ENCODE data around the gene ZNF614. TPM values are rescaled to one million over a fixed set of nuclear protein-coding genes. Genes with fewer than 3 reads are reported as not detected.

Gene ZNF614
- total and polyA plus RNA-seq, 9 of the 15 experiments (the other 6 are each of a cell fraction or from before 2014, with no cell fraction given), result 4.9 to 16.3 (median 11.4) TPM

DNA sequence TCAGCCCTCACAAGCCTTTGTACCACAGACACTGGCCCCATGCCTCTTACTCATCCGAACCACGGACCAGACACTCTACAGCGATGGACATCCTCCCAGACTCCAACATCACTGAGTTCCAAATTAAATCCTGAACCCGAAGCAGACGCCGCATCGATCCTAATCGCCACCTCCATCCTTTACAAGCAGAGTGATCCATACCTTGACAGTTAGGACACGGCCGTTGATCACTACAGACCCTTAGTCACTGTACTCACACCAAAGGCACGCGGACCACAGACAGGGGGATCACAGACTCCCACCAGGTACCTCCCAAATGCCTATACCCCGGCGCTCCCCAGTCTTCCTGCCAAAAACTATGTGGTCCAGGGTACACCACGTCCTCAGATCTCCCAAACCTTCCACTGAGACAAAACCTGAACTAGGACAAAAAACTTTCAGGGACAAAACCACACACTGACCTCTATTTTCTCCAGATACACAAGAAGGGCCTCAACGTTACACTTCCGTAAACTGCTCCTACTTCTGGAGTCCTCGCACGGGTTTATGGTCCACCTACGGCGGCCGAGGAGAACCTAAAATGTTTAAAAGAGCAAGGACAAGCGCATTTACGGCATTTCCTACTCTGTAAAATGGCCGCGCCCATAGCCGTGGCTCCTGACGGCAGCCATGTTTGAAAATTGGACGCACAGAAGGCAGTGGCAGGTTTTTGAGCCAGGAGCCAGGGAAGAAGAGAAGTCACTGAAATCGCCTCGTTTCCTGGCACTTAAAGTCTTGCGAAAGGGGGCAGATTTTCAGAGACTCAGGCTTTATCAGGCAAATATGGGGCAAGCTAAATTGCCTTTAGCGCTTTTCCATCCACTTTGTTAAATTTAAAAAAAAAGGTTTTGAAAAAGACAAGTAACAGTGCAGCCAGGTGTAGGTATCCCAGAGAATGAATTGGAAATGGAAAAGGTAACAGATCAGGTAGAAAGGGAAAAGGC, 41.6 kb downstream of the ZNF614 start, which contains the start of gene ZNF350 (continued):
- TF ChIP-seq, protein P1, sequence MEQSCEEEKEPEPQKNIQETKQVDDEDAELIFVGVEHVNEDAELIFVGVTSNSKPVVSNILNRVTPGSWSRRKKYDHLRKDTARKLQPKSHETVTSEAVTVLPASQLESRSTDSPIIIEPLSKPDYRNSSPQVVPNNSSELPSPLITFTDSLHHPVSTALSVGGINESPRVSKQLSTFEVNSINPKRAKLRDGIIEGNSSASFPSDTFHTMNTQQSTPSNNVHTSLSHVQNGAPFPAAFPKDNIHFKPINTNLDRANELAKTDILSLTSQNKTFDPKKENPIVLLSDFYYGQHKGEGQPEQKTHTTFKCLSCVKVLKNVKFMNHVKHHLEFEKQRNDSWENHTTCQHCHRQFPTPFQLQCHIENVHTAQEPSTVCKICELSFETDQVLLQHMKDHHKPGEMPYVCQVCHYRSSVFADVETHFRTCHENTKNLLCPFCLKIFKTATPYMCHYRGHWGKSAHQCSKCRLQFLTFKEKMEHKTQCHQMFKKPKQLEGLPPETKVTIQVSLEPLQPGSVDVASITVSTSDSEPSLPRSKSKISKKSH (CRISPR knock-in tag; IDR thresholded peaks at IDR 0.05), result no peak
- TF ChIP-seq, protein P2, sequence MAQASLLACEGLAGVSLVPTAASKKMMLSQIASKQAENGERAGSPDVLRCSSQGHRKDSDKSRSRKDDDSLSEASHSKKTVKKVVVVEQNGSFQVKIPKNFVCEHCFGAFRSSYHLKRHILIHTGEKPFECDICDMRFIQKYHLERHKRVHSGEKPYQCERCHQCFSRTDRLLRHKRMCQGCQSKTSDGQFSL (CRISPR knock-in tag; IDR thresholded peaks at IDR 0.05), result no peak
- TF ChIP-seq, protein P2 (tag; IDR thresholded peaks at IDR 0.05), result no peak
- TF ChIP-seq ZNF707 (CRISPR knock-in tag; conservative IDR thresholded peaks at IDR 0.05) (no peak), ZNF174 (CRISPR knock-in tag; IDR thresholded peaks at IDR 0.05) (no peak), ZNF76 (CRISPR knock-in tag; IDR thresholded peaks at IDR 0.05; ENCODE audit: borderline replicate concordance) (no peak), CHCHD3 (CRISPR knock-in tag; IDR thresholded peaks at IDR 0.05) (no peak), STAT5A (IDR thresholded peaks at IDR 0.05; ENCODE audit: borderline replicate concordance, low read length) (no peak), HDAC1 (IDR thresholded peaks at IDR 0.05) (no peak; a peak in 1 of 4 replicates), ARNT (IDR thresholded peaks at IDR 0.05) (no peak), SMARCB1 (IDR thresholded peaks at IDR 0.05; ENCODE audit: insufficient read length, low read depth) (no peak), NR2C1 (IDR thresholded peaks at IDR 0.05) (peak; percentile 85), NR2C1 (tag; IDR thresholded peaks at IDR 0.05) (peak; percentile 68), SAFB (IDR thresholded peaks at IDR 0.05; ENCODE audit: borderline replicate concordance, low read depth, low read length) (no peak), FOXA1 (IDR thresholded peaks at IDR 0.05; ENCODE audit: borderline replicate concordance) (no peak), ATF7 (IDR thresholded peaks at IDR 0.05) (peak; percentile 34; the same call in 1 of the 2 replicates), ZKSCAN8 (CRISPR knock-in tag; IDR thresholded peaks at IDR 0.05) (no peak), GTF2E2 (tag; IDR thresholded peaks at IDR 0.05) (no peak), SIN3B (IDR thresholded peaks at IDR 0.05; ENCODE audit: low read depth) (peak; percentile 31; the same call in 1 of the 2 replicates), PTTG1 (tag; IDR thresholded peaks at IDR 0.05; ENCODE audit: low read depth) (no peak), KHSRP (IDR thresholded peaks at IDR 0.05) (no peak)
- TF ChIP-seq, protein P3, sequence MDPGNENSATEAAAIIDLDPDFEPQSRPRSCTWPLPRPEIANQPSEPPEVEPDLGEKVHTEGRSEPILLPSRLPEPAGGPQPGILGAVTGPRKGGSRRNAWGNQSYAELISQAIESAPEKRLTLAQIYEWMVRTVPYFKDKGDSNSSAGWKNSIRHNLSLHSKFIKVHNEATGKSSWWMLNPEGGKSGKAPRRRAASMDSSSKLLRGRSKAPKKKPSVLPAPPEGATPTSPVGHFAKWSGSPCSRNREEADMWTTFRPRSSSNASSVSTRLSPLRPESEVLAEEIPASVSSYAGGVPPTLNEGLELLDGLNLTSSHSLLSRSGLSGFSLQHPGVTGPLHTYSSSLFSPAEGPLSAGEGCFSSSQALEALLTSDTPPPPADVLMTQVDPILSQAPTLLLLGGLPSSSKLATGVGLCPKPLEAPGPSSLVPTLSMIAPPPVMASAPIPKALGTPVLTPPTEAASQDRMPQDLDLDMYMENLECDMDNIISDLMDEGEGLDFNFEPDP (CRISPR knock-in tag; IDR thresholded peaks at IDR 0.05), result no peak
- TF ChIP-seq, protein P4, sequence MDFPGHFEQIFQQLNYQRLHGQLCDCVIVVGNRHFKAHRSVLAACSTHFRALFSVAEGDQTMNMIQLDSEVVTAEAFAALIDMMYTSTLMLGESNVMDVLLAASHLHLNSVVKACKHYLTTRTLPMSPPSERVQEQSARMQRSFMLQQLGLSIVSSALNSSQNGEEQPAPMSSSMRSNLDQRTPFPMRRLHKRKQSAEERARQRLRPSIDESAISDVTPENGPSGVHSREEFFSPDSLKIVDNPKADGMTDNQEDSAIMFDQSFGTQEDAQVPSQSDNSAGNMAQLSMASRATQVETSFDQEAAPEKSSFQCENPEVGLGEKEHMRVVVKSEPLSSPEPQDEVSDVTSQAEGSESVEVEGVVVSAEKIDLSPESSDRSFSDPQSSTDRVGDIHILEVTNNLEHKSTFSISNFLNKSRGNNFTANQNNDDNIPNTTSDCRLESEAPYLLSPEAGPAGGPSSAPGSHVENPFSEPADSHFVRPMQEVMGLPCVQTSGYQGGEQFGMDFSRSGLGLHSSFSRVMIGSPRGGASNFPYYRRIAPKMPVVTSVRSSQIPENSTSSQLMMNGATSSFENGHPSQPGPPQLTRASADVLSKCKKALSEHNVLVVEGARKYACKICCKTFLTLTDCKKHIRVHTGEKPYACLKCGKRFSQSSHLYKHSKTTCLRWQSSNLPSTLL (IDR thresholded peaks at IDR 0.05), result no peak

Measured in K562 (cell line).